Frontal cortex (tissue), 4 donors: ENCODE measurements around the gene MRC1. TPM values are rescaled to one million over a fixed set of nuclear protein-coding genes. Genes with fewer than 3 reads are reported as not detected.
A peak's percentile ranks its signal among the peaks of the same experiment; 100 is the strongest.
"Not testable (repeated sequence)": the region's sequence is repeated elsewhere in the genome, so short reads cannot be mapped to it uniquely, and the experiment has no call there.

Experiments
- DNase-seq, 2 donors: peaks; one replicate each; pipeline ENCODE4 v3.0.0; 2012; ENCODE audit warnings: low spot score in 2 of 2
- FAIRE-seq: peaks from 2 replicates; lab custom pipeline; 2012; peaks lifted over from hg19 to GRCh38; lab: Jason Lieb, UNC
- total RNA-seq: library from RNA; depleted of rRNA; stranded (reverse); fragments of >200 nt; gene quantifications from one replicate; pipeline ENCODE4 v1.2.3, GENCODE V29; 2014
- donor health status: control.
- donor health status: control.
- donor health status: control.

The MRC1 gene
- total RNA-seq, 1 donor from 2014 or later: 3.7 TPM

DNA sequence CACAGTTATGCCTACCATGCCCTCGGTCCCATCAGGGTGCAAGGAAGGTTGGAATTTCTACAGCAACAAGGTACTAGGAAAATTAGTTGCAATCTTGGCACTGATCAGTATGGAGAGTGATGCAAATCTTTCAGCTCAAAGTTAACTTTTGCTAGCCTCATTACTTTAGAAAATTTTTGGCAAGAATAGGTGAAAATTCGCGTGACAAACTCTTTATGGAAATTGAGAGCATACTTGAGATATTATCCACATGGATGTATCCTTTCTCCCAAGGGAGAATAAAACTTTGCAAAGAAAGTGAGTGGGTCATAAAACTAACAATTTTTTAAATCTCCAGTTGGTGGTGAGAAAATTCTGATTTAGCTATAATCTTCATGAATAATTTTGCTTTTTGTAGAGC is 71.5 kb downstream of the MRC1 start:
- FAIRE-seq (no peak), DNase-seq (no peak)

DNA sequence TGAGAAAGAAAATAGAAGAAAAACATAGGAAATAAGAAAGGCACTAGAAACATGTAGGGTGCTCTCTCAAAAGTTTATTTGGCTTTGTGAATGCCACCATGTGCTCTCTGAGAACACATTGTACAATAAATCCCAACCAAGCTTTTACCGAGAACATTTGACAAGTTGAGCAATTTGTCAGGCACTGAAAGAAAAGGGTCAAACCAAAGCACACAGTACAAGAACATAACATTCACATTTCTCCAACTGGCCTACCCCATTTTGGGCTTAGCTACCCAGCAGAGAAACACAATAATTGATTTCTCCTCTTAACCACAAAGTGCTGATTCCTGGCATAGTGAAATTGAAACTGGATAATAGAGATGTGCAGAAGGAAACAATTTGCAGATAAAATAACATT is 73.4 kb downstream of the MRC1 start:
- DNase-seq (peak in 1 of 2 donors; percentile 4), FAIRE-seq (no peak)

DNA sequence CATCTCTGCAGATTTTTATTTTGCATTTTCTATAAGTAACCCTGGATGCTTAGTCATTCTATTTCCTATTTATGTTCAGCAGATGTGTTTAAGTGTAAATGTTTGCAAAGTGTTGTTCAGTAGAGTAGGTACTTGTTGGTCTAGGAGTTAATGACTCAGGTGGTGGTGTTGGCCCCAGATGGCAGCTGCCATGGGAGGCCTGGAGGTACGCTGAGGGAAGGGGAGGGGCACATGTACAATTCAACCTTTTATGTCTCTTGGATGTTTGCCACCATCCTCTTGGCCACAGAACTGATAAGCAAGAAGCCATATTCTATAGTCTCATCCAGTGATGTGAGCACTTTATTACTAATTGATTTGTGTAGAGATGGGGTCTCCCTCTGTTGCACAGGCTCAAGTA is 74.5 kb downstream of the MRC1 start:
- no peak for FAIRE-seq
- no peak for DNase-seq

DNA sequence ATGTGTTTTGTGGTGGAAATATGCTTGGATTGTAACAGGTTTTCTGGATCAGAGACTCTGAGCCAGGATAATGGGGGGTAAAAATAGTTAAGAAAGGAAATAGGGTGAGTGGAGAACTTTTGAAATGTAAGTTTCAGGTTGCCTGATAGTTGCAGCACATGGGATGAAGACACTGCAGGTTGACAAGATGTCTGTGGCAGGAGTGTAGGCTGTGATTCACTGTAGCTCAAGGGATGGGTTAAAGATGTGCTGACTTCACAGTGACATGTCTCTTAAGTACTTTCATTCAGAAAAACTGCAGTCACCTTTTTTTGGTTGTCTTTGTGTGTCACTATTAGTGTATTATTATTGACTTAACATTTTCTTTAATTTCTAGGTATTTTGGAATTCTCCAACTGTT is 79.0 kb downstream of the MRC1 start:
- DNase-seq (no peak), FAIRE-seq (no peak)

DNA sequence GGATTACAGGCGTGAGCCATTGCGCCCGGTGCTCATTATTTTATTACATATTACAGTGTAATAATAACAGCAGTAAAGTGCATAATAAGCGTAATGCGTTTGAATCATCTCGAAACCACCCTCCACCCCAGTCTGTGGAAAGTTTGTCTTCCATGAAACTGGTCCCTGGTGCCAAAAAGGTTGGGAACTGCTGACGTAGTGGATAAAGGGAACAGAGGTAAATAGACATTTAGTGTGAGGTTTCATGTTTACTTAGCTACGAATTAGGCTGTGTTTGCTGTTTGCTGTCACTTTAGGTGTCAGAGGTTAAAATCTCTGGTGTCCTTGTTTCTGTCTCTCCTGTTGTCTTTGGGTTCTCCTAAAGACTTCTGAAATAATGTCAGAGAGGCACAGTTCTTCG is 82.3 kb downstream of the MRC1 start:
- FAIRE-seq (no peak), DNase-seq (no peak)

DNA sequence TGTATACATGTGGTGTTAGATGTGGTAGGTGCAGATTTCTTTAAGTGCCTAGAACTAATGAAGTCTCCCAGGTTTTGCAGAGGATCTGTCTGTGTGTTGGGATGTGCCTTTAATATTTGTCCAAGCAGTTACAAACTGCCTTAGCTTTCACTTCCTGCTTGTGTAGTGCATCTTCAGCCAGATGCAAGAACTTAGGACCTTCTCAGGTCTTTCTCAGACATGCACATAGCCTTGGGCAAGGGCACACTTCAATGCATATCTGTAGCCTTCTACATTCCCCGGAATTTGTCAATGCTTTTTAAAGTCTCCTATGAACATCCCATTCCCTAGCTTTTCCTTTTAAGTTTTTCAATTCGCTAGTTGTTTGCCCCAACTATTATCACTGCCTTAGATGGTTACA is 95.4 kb downstream of the MRC1 start:
- DNase-seq (no peak), FAIRE-seq (no peak)

DNA sequence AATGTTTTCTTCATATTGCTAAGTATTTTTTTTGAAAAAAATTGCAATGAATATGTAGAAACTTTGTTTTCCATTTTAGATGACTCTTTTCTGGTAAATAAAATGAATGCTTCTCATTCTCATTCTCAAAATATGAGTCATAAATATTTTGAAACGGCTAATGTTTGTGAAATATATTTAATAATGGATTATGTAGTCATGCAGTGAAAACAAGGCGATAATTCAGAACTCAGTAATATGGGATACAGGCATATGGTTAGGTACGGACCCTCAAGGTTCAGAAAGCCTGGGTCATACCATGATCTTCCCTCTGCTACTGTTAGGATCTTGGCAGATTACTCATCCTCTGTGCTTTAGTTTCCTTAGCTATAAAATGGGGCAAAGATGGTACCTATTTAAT is 96.3 kb downstream of the MRC1 start:
- no peak for DNase-seq
- FAIRE-seq: peak; percentile 65

DNA sequence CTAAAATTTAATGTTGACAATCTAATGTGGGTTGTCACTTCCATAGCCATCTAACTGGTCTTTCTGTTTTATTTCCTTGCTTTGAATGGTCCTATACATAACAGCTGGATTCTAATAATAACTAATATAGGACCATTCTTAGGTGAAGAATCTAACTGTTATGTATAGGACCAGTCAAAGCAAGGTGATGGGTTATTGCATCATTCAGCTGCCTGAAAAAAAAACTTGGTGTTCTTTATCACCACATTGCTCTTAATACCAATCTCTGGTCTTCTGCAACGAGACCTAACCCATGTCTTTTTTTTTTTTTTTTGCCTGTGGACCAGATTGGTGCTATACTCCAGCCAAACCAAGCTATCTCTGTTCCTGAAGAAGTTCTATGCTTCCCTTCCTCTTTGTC is 96.9 kb downstream of the MRC1 start:
- DNase-seq (no peak), FAIRE-seq (no peak)

DNA sequence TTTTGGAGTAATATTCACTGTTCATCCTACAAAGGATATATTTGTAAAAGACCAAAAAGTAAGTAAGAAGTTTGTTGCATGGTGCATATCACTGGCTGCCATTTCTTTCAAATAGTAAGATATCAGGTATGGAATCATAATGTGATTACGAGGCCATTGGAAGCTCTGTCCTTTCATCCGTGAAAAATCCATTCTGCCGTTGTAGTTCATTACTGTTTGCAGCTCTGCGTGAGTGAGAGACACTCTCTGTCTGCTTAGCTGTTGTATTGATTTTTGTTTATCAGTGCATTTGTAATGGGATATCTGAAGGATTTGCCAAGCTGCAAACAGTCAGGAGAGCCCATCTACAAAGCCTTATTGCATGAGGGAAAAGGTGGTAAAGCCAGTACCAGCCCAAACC is 98.5 kb downstream of the MRC1 start:
- DNase-seq (no peak), FAIRE-seq (no peak)

DNA sequence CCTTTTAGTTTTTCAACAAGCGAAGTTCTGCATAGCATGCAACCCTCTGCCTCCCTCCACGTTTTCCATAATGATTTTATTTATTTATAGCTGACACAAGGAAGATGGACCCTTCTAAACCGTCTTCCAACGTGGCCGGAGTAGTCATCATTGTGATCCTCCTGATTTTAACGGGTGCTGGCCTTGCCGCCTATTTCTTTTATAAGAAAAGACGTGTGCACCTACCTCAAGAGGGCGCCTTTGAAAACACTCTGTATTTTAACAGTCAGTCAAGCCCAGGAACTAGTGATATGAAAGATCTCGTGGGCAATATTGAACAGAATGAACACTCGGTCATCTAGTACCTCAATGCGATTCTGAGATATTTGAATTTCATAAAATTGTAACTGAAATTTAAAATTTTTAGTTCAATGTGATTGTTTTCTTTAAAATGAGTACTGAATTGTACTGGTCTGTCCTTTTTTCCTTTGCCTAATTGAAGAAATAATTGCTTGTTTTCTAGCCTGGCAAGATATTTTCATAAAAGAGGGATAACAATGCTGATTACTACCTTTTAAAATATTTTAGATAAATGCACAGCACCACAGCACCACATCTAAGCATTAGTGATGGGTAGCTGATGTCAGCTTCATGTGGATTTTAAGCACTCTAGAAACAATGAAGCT is 101.1 kb downstream of the MRC1 start:
- peak in 1 of 2 donors; percentile 12 for DNase-seq
- FAIRE-seq: no peak

DNA sequence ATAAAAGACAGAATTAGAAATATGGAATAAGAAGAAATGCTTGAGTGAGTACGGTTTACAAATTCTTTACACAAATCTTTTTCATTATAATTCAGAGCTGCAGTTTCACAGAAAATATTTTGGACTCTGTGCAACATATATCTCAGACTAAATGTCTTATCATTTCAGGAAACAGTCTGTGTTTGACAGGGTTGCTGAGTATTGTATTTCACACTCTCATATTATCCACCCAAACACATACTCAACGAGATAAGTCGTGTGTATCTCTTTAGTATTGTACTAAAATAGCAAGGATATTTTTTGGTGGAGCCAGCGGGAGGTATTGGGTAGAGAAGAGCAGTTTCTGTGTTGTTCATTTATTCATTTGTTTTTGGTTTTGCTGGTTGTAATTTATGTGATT is 103.6 kb downstream of the MRC1 start:
- no peak for DNase-seq
- no peak for FAIRE-seq

DNA sequence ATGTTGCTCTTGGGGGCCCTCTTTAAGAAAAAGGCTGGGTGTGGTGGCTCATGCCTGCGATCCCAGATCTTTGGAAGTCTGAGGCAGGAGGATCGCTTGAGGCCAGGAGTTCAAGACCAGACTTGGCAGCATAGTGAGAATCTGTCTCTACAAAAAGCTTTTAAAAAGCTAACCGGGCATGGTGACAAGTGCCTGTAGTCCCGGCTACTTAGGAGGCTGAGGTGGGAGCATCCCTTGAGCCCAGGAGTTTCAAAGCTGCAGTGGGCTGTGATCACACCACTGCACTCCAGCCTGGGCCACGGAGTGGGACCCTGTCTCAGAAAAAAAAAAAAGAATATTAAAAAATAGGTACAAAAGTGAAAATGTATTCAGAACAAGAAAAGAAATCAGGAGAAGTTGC is 104.5 kb downstream of the MRC1 start:
- no peak for DNase-seq
- FAIRE-seq: no peak

DNA sequence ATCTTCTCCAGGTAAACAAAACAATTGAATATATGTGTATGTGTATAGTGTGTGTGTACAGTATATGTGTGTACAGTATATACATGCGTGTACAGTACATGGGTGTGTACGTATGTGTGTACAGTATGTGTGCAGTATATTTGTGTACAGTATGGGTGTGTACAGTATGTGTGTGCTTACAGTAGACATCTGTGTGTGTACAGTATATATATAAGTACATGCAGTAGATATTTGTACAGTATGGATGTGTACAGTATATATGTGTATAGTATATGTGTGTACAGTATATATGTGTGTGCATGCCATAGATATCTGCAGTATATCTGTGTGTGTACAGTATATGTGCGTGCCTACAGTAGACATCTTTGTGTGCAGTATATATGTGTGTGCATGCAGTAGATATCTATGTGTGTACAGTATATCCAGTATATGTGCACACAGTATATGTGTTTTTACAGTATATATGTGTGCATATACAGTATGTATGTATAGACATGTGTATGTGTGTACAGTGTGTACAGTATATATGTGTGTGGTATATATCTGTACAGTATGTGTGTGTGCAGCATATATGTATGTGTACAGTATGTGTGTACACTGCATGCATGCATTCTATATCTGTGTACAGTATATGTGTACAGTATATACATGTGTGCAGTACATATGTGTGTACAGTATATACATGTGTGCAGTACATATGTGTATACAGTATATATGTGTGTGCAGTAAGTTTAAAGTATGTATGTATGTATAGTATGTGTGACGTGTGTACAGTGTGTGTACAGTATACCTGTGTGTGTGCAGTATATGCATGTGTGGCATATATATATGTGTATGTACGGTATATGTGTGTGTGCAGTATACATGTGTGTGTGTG is 105.3 kb downstream of the MRC1 start:
- FAIRE-seq: no peak

DNA sequence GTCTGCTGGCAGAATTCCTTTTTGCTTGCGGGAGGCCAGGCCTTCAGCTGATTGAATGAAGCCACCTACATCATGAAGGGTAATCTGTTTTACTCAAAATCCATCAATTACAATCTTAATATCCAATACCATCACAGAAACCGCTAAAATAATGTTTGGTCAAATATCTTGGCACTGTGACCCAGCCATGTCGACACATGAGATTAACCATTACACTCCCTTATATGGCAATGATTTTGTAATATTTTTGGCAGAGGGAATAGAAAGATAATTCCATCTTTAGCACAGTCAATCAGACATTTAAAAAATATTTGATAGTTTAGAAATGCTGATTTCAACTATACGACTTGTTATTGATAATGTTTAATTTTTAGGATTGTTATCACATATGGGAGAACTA is 106.0 kb downstream of the MRC1 start:
- DNase-seq: no peak
- peak; percentile 58 for FAIRE-seq

More for the DNA sequence above, 105.3 kb downstream of the MRC1 start:
- no peak for DNase-seq

DNA sequence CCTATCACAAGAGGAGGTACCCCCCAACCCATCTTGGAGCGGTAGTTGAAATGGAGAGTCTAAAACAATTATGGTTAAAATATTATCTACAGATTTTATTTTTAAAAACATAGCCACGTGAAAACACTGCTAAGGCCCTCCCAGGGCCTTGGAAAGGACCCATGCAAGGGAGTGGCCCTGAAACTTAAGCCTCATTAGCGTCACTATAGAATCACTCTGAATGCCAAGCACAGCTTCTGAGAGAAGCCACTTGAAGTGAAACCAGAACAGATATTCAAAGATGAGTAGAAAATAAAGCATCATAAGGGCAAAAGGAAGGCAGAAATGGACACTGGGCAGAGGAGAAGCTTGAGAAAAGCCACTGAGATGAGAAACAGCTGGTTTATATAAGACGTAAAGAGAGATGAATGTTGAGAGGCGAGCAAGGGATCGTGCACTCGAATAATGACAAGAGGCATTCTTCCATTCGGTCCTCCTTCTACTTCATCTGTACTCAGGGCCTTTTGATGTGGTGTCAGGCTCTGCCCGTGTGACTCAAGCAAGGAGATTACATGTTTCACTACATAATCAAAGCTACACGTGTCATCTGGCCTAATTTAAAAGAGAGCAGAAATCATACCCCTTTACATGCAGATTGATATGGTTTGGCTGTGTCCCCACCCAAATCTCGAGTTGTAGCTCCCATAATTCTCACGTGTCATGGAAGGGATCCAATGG is 109.2 kb downstream of the MRC1 start:
- FAIRE-seq (no peak), DNase-seq (no peak)

DNA sequence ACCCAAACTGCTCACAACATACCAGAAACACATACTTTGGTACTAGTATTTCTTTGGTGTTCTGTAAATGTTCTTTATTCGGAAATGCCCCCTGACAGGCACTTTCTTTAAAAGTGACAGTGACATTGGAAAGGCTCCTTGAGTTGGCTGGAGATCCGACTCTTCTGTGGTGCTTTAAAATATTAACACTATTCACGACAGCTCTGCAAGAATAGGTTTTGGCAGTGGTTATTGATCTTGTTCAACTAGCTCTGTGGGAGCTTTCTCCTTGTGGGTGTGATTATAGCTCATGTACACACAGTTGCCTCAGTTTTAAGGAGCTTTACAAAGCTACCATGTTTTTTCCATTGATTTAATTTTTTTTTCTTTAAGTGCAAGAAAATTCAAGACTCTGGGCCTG is 112.2 kb downstream of the MRC1 start:
- no peak for DNase-seq
- FAIRE-seq: no peak

DNA sequence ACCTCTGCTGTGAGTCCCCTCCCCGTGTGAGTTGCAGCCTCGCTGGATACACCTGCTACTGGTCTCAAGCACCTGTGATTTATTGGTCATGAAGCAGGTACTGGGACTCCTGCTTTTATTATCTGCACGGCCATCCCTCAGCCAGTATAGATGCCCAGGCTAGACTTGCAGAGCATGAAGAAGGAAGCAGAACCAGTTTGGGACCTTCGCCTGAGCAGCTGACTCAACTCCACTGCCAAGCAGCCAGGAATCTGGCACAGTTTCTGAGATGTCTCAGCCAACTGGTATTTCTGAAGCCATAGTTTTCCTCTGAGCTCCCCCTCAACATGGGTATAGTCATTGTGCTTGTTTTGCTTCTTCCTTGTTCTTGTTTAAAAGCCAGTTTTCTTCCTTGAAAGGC is 114.6 kb downstream of the MRC1 start:
- DNase-seq: no peak
- FAIRE-seq: no peak

DNA sequence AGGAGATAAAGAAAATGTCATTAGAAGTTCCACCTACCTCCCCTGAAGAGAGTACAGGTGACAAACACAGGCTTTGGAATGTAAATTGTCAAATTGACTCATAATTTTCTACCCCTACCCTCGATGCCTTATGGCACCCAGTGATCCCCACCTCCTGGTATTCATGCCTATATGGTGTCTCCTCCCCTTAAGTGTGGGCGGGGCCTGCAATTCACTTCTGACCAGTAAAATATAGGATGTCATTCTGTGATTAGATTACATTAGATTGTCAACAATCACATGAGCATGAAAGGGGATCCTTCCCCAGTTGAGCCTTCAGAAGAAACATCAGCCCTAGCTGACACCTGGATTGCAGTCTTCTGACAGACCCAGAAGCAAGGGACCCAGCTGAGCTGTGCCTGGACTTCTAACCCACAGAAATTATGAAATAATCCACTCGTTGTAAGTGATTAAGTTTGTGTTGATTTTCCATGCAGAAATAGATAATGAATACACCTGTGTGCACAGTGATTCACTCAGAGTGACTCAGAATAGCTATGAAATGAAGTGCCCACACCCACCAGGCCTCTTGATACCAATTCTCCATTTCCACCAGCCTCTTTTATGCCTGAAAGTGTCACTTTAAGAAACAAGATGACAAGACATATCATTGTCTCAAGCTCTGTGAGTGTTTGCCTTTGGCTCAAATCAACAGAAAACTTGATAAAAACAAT is 134.0 kb downstream of the MRC1 start:
- DNase-seq (no peak), FAIRE-seq (no peak)

DNA sequence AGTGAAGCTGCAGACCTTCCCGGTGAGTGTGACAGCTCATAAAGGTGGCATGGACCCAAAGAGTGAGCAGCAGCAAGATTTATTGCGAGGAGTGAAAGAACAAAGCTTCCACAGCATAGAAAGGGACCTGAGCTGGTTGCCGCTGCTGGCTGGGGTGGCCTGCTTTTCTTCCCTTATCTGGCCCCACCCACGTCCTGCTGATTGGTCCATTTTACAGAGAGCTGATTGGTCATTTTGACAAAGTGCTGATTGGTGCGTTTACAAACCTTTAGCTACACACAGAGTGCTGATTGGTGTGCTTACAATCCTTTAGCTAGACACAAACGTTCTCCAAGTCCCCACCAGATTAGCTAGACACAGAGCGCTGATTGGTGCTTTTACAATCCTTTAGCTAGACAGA is 141.1 kb downstream of the MRC1 start:
- FAIRE-seq, DNase-seq: not testable (repeated sequence)

DNA sequence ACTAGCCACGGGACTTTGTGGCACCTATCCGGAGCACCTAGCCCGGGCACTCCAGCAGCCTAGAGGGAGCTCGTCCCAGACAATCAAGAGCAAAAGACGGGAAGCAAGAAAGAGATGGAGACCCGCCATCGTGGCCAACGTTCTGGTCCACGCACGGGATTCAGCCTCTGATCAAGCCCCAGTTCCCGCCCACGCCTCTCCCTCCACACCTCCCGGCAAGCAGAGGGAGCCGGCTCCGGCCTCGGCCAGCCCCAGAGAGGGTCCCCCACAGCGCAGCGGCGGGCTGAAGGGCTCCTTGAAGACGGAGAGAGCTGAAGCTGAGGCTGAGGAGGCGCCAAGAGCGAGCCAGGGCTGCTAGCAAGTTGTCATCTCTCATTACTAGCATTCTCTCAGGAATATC is 141.6 kb downstream of the MRC1 start:
- DNase-seq (no peak), FAIRE-seq (no peak)
